H1 (cell line): ENCODE data around the gene GPM6B. TPM values are rescaled to one million over a fixed set of nuclear protein-coding genes. Genes with fewer than 3 reads are reported as not detected.

Experiments used
- CTCF ChIA-PET: fragments of 300-600 bp; sonication (Branson Sonifier 250); formaldehyde crosslinking; loops from one replicate; lab custom pipeline; 2021; ENCODE audit not compliant: partially characterized antibody; lab: Charles Lee
- POLR2A ChIA-PET: fragments of 300-600 bp; sonication (Branson Sonifier 250); formaldehyde crosslinking; loops from one replicate; lab custom pipeline; 2021; ENCODE audit warnings: inconsistent platforms; ENCODE audit not compliant: partially characterized antibody; lab: Charles Lee
- DNase-seq, 2 experiments: peaks; one replicate each; pipeline versions ENCODE4 v3.0.0 to v3.0.0-alpha.2; 2010 to 2022; ENCODE audit warnings: low spot score in 2 of 2, low read depth in 1 of 2, mixed read lengths in 1 of 2
- FAIRE-seq: peaks from 2 replicates; lab custom pipeline; 2011; peaks lifted over from hg19 to GRCh38; lab: Jason Lieb, UNC
- H2AFZ ChIP-seq: 2 replicates; pipeline ENCODE4 v1.8.1; 2012; ENCODE audit warnings: low read length, inconsistent platforms
- H2AK5ac ChIP-seq: 2 replicates; pipeline ENCODE4 v1.6.1; 2013; ENCODE audit warnings: low read depth, low read length
- H2BK120ac ChIP-seq: replicated peaks from 2 replicates; pipeline ENCODE3; 2013; ENCODE audit warnings: low read depth, low read length, inconsistent platforms
- H2BK12ac ChIP-seq: 2 replicates; pipeline ENCODE4 v1.6.1; 2013; ENCODE audit warnings: low read depth, low read length
- H2BK15ac ChIP-seq: 2 replicates; pipeline ENCODE4 v1.6.1; 2013; ENCODE audit warnings: low read length
- H2BK20ac ChIP-seq: 2 replicates; pipeline ENCODE4 v1.6.1; 2013; ENCODE audit warnings: low read length
- H2BK5ac ChIP-seq: 2 replicates; pipeline ENCODE4 v1.6.1; 2013; ENCODE audit warnings: low read depth, low read length
- H3K14ac ChIP-seq: 2 replicates; pipeline ENCODE4 v1.6.1; 2013; ENCODE audit warnings: inconsistent platforms; ENCODE audit not compliant: insufficient read length
- H3K18ac ChIP-seq: 2 replicates; pipeline ENCODE4 v1.6.1; 2013; ENCODE audit warnings: low read length; ENCODE audit errors: extremely low read depth
- H3K23ac ChIP-seq: 2 replicates; pipeline ENCODE4 v1.6.1; 2013; ENCODE audit warnings: inconsistent platforms; ENCODE audit not compliant: insufficient read length
- H3K23me2 ChIP-seq: 2 replicates; pipeline ENCODE4 v1.6.1; 2013; ENCODE audit warnings: low read depth, low read length
- H3K27ac ChIP-seq: 2 replicates; pipeline ENCODE4 v1.6.1; 2011; ENCODE audit warnings: low read depth, low read length, inconsistent platforms
- H3K27me3 ChIP-seq, 4 experiments: replicated peaks in 1 of 4; 1 replicate in 1 of 4; 2 replicates in 3 of 4; pipeline versions ENCODE4 v1.6.1 to v1.8.1; 2011 to 2013; ENCODE audit warnings: low read length in 3 of 4, mild to moderate bottlenecking in 3 of 4, inconsistent platforms in 2 of 4, mixed read lengths in 2 of 4, moderate library complexity in 1 of 4; ENCODE audit not compliant: control insufficient read depth in 3 of 4, insufficient read depth in 3 of 4; ENCODE audit errors: extremely low read depth in 1 of 4
- H3K36me3 ChIP-seq, 4 experiments: 2 replicates each; pipeline versions ENCODE4 v1.6.1 to v1.8.1; 2011 to 2013; ENCODE audit warnings: mild to moderate bottlenecking in 4 of 4, low read length in 3 of 4, moderate library complexity in 2 of 4, control low read depth in 1 of 4, inconsistent platforms in 1 of 4; ENCODE audit not compliant: insufficient read depth in 4 of 4, control insufficient read depth in 2 of 4
- H3K4ac ChIP-seq: replicated peaks from 2 replicates; pipeline ENCODE3; 2013; ENCODE audit warnings: low read length, low read depth, mixed read lengths, inconsistent platforms; ENCODE audit not compliant: insufficient read length
- H3K4me1 ChIP-seq, 4 experiments: replicated peaks in 1 of 4; 1 replicate in 1 of 4; 2 replicates in 3 of 4; pipeline versions ENCODE4 v1.6.1 to v1.8.1; 2011 to 2013; ENCODE audit warnings: low read length in 3 of 4, inconsistent platforms in 2 of 4, mixed read lengths in 1 of 4; ENCODE audit not compliant: insufficient read depth in 4 of 4, control insufficient read depth in 3 of 4
- H3K4me2 ChIP-seq, 2 experiments: 2 replicates each; pipeline versions ENCODE4 v1.6.1 to v1.8.1; 2011 to 2013; ENCODE audit warnings: low read depth in 2 of 2, low read length in 2 of 2, control low read depth in 1 of 2, inconsistent platforms in 1 of 2, mild to moderate bottlenecking in 1 of 2; ENCODE audit not compliant: insufficient read depth in 1 of 2
- H3K4me3 ChIP-seq, 4 experiments: fragments of 200-600, 300-600 bp in 1 of 4; sonication (generic), shearing (Covaris generic), sonication (Bioruptor Twin) in 1 of 4; 2 replicates each; pipeline versions ENCODE4 v1.5.1 to v1.8.1; 2011 to 2016; ENCODE audit warnings: low read length in 4 of 4, low read depth in 3 of 4, control low read depth in 2 of 4, inconsistent platforms in 2 of 4, mild to moderate bottlenecking in 2 of 4, mixed read lengths in 1 of 4, moderate library complexity in 1 of 4; ENCODE audit not compliant: insufficient read depth in 2 of 4; ENCODE audit errors: extremely low read depth in 1 of 4
- H3K56ac ChIP-seq: replicated peaks from 2 replicates; pipeline ENCODE3; 2013; ENCODE audit warnings: low read depth, mild to moderate bottlenecking, mixed read lengths, low read length, inconsistent platforms; ENCODE audit not compliant: insufficient read length
- H3K79me1 ChIP-seq: 2 replicates; pipeline ENCODE4 v1.6.1; 2013; ENCODE audit warnings: low read depth, low read length, control low read depth
- H3K79me2 ChIP-seq, 2 experiments: 2 replicates each; pipeline versions ENCODE4 v1.6.1 to v1.8.1; 2012 to 2013; ENCODE audit warnings: low read length in 2 of 2, mild to moderate bottlenecking in 2 of 2, inconsistent platforms in 1 of 2; ENCODE audit not compliant: insufficient read depth in 2 of 2, control insufficient read depth in 1 of 2
- H3K9ac ChIP-seq, 4 experiments: replicated peaks in 1 of 4; 1 replicate in 1 of 4; 2 replicates in 3 of 4; pipeline versions ENCODE4 v1.6.1 to v1.8.1; 2011 to 2013; ENCODE audit warnings: low read depth in 3 of 4, low read length in 3 of 4, control low read depth in 2 of 4, mild to moderate bottlenecking in 2 of 4, moderate library complexity in 2 of 4, inconsistent platforms in 1 of 4; ENCODE audit errors: extremely low read depth in 1 of 4
- H3K9me3 ChIP-seq, 2 experiments: 2 replicates each; pipeline versions ENCODE4 v1.6.1 to v1.8.1; 2012 to 2013; ENCODE audit warnings: mild to moderate bottlenecking in 2 of 2, moderate library complexity in 2 of 2, control low read depth in 1 of 2, inconsistent platforms in 1 of 2, low read depth in 1 of 2, low read length in 1 of 2, mixed read lengths in 1 of 2; ENCODE audit not compliant: insufficient read depth in 2 of 2
- H4K20me1 ChIP-seq, 2 experiments: replicated peaks in 1 of 2; 2 replicates each; pipeline versions ENCODE3 to v1.8.1; 2011 to 2013; ENCODE audit warnings: inconsistent platforms in 2 of 2, low read length in 2 of 2, mild to moderate bottlenecking in 1 of 2; ENCODE audit not compliant: insufficient read depth in 2 of 2, control insufficient read depth in 1 of 2
- H4K5ac ChIP-seq: 2 replicates; pipeline ENCODE4 v1.6.1; 2013; ENCODE audit warnings: low read length, low read depth, mixed read lengths, inconsistent platforms; ENCODE audit not compliant: insufficient read length
- H4K8ac ChIP-seq: 2 replicates; pipeline ENCODE4 v1.8.0; 2013; ENCODE audit warnings: mild to moderate bottlenecking, moderate library complexity, low read length, inconsistent platforms; ENCODE audit not compliant: insufficient read depth; ENCODE audit errors: extremely low read depth
- H4K91ac ChIP-seq: replicated peaks from 2 replicates; pipeline ENCODE3; 2013; ENCODE audit warnings: low read length, mixed read lengths, inconsistent platforms; ENCODE audit not compliant: insufficient read length
- BCL11A ChIP-seq, 2 experiments: IDR thresholded peaks; one replicate each; pipeline ENCODE4 v1.6.1; 2011; ENCODE audit warnings: low read depth in 2 of 2, low read length in 2 of 2, mild to moderate bottlenecking in 2 of 2
- CREB1 ChIP-seq: IDR thresholded peaks from 2 replicates; pipeline ENCODE4 v1.6.1; 2012; ENCODE audit warnings: inconsistent platforms
- EGR1 ChIP-seq: IDR thresholded peaks from 2 replicates; pipeline ENCODE4 v1.6.1; 2011; ENCODE audit warnings: low read depth, low read length, borderline replicate concordance
- EZH2 ChIP-seq: fragments of 200-600 bp; sonication (generic); IDR thresholded peaks from 2 replicates; pipeline ENCODE4 v1.7.1; 2012; ENCODE audit warnings: low read depth, mild to moderate bottlenecking, moderate library complexity, low read length, inconsistent platforms; ENCODE audit not compliant: severe bottlenecking
- HDAC2 ChIP-seq, 2 experiments: fragments of 300-600 bp in 1 of 2; sonication (generic) in 1 of 2; IDR thresholded peaks; 2 replicates each; pipeline ENCODE4 v1.6.1; 2011 to 2012; ENCODE audit warnings: low read depth in 2 of 2, low read length in 2 of 2, mild to moderate bottlenecking in 2 of 2, moderate library complexity in 2 of 2, borderline replicate concordance in 1 of 2, inconsistent platforms in 1 of 2
- NRF1 ChIP-seq: IDR thresholded peaks from 2 replicates; pipeline ENCODE4 v1.6.1; 2011; ENCODE audit warnings: mild to moderate bottlenecking, low read depth, low read length, improper control_type of control experiment
- PHF8 ChIP-seq: fragments of 200-600 bp; sonication (generic); conservative IDR thresholded peaks from 2 replicates; pipeline ENCODE4 v1.7.1; 2012; ENCODE audit warnings: low read depth, mild to moderate bottlenecking, inconsistent platforms, low read length, moderate library complexity
- SAP30 ChIP-seq: fragments of 300-600 bp; sonication (generic); IDR thresholded peaks from 2 replicates; pipeline ENCODE4 v1.7.1; 2012; ENCODE audit warnings: low read length, moderate library complexity, mild to moderate bottlenecking, inconsistent platforms; ENCODE audit not compliant: insufficient read depth, insufficient replicate concordance
- SIN3A ChIP-seq, 2 experiments: IDR thresholded peaks in 1 of 2; conservative IDR thresholded peaks in 1 of 2; 2 replicates each; pipeline ENCODE4 v1.6.1; 2011 to 2012; ENCODE audit warnings: low read length in 2 of 2, improper control_type of control experiment in 1 of 2, low read depth in 1 of 2, mild to moderate bottlenecking in 1 of 2
- SP4 ChIP-seq: IDR thresholded peaks from 2 replicates; pipeline ENCODE4 v1.6.1; 2012; ENCODE audit warnings: low read length, inconsistent platforms
- SRF ChIP-seq: IDR thresholded peaks from 2 replicates; pipeline ENCODE4 v1.6.1; 2011; ENCODE audit warnings: mild to moderate bottlenecking, low read depth, low read length, moderate library complexity
- TAF1 ChIP-seq: IDR thresholded peaks from 2 replicates; pipeline ENCODE4 v1.6.1; 2011; ENCODE audit warnings: mild to moderate bottlenecking, low read depth, low read length
- TEAD4 ChIP-seq: IDR thresholded peaks from 2 replicates; pipeline ENCODE4 v1.6.1; 2012; ENCODE audit warnings: low read depth, low read length, inconsistent platforms, mixed read lengths
- USF2 ChIP-seq: IDR thresholded peaks from 2 replicates; pipeline ENCODE4 v1.6.1; 2011; ENCODE audit warnings: low read length, improper control_type of control experiment
- polyA plus RNA-seq, 7 experiments: library from polyadenylated mRNA; depleted of rRNA in 3 of 7; stranded (reverse) in 5 of 7; unstranded in 2 of 7; fragments of >200 nt in 5 of 7; fragments of 200-250 nt in 2 of 7; gene quantifications; 1 replicate in 5 of 7; 2 replicates in 1 of 7; 4 replicates in 1 of 7; pipeline versions ENCODE4 v1.2.1 to v1.2.3, GENCODE V29; 2011 to 2013; ENCODE audit warnings: missing spikeins in 2 of 7, mixed read lengths in 2 of 7
- total RNA-seq: library from RNA; stranded (reverse); fragmentation: NEBNext Ultra II Directional; extraction: Animal tissue kit (Norgen Biotek cat#: 25700); gene quantifications from 2 replicates; pipeline ENCODE4 v1.2.1, GENCODE V29; 2021

Gene GPM6B
- total and polyA plus RNA-seq, 2 of the 8 experiments (the other 6 are each of a cell fraction or from before 2014, with no cell fraction given), result 132 to 175 TPM

GRCh38 chrX:13750812-13751211 lies 66.1 kb downstream of the GPM6B start:
- H3K79me1 ChIP-seq, result no peaks in the 10 kb centered on the region
- no peak overlapping the region for H2BK15ac ChIP-seq
- H3K23me2 ChIP-seq, result no peaks in the 10 kb centered on the region
- H3K14ac ChIP-seq, result no peak overlapping the region
- H2BK20ac ChIP-seq, result no peak overlapping the region
- H2AFZ ChIP-seq, result no peak overlapping the region
- H2BK5ac ChIP-seq, result no peak overlapping the region
- peaks cover 0 to 2% (median 0%) of the 10 kb centered on the region in 4 experiments; a peak in 1 of 7 replicates for H3K4me1 ChIP-seq
- no peaks in the 10 kb centered on the region for H3K79me2 ChIP-seq
- no peak overlapping the region for H4K91ac ChIP-seq
- POLR2A ChIA-PET, result interaction anchor here (1.5 kb wide), 1 partner anchor 17 kb away, joined by 3 read pairs; no protein-coding TSS in a partner anchor
- H2BK12ac ChIP-seq, result no peak overlapping the region
- no peak overlapping the region for H3K4me3 ChIP-seq
- H3K4ac ChIP-seq, result no peak overlapping the region
- no peak for FAIRE-seq
- H3K27ac ChIP-seq, result no peak overlapping the region
- no peak overlapping the region for H2AK5ac ChIP-seq
- CTCF ChIA-PET, result interaction anchor here (0.7 to 5.1 kb wide), 6 partner anchors 10 to 285 kb away, joined by 3 to 17 read pairs (median 4); no protein-coding TSS in a partner anchor
- H3K18ac ChIP-seq, result no peak overlapping the region
- H4K20me1 ChIP-seq, result peaks cover 0 to 2% of the 10 kb centered on the region in 2 experiments
- no peak overlapping the region for H3K9ac ChIP-seq
- no peak overlapping the region for H3K23ac ChIP-seq
- H3K56ac ChIP-seq, result no peak overlapping the region
- H4K5ac ChIP-seq, result no peak overlapping the region
- peaks cover 0 to 54% (median 7%) of the 10 kb centered on the region in 4 experiments for H3K36me3 ChIP-seq
- H3K27me3 ChIP-seq, result no peaks in the 10 kb centered on the region
- no peak for DNase-seq
- no peak overlapping the region for H2BK120ac ChIP-seq
- H3K4me2 ChIP-seq, result no peak overlapping the region
- H3K9me3 ChIP-seq, result no peaks in the 10 kb centered on the region
- no peak overlapping the region for H4K8ac ChIP-seq
- TF ChIP-seq SIN3A (conservative IDR thresholded peaks at IDR 0.05 in 1 of 2, IDR thresholded peaks at IDR 0.05 in 1 of 2; ENCODE audit: low read depth in 1 of 2, low read length in 2 of 2) (no peak), SP4 (no peak), SRF (no peak), SAP30 (no peak), USF2 (no peak), TEAD4 (no peak), EZH2 (no peak), BCL11A (IDR thresholded peaks at IDR 0.05; ENCODE audit: low read depth in 2 of 2, low read length in 2 of 2) (no peak), NRF1 (no peak), HDAC2 (IDR thresholded peaks at IDR 0.05; ENCODE audit: borderline replicate concordance in 1 of 2, low read depth in 2 of 2, low read length in 2 of 2) (no peak), PHF8 (no peak), CREB1 (no peak), EGR1 (no peak), TAF1 (no peak)
